ENCODE data around the gene EPHA10. TPM values are rescaled to one million over a fixed set of nuclear protein-coding genes. Genes with fewer than 3 reads are reported as not detected.
A peak's percentile ranks its signal among the peaks of the same experiment; 100 is the strongest.

Gene EPHA10
- total and polyA plus RNA-seq, 10 donors, result 0.02 to 0.43 (median 0.10) TPM; not detected in 3

DNA sequence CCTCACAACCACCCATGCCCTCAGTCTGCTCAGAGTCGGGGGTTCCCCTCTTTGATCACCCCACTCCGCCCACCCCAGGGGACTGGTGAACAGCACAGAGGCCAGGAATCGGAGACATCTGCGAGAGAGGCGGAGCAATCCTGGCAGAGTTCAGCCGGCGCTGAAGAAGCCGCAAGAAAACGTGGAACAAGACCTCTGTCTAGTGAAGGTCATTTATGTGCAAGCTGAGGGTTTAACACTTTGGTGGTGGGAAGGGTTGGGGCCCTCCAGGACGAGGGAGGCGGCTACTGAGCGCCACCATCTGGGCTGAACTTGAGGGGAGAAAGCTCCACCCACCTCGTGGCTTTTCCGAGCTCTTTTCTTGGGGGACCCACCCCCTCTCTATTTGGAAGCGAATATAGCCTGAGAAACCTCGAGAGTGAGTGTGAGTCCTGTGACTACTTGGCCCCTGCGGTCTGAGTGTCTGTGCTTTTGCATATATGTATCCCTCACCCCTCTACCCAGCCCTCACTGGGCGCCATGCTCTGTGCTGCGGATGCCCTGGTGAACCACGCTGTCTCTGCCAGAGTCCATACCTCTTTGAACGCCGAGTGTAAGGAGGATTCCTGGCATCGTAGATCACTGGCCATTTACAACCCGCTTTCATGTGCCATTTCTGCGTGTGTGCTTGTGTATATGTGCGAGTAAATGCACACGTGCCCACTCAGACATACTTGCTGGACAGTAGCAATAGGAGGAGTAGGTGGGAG lies 1.2 kb upstream of the EPHA10 start:
- WGBS, 5 donors, result 8 to 13% (median 9%) methylated on average over 27 of the region's 27 CpGs
- Histone ChIP-seq H3K4me3 (peak overlapping the region in 1 of 8 donors; percentile 28), H3K9me3 (peaks cover 0 to 4% (median 0%) of the 10 kb centered on the region in 8 donors), H3K36me3 (no peaks in the 10 kb centered on the region), H3K4me1 (peaks cover 0 to 18% (median 0%) of the 10 kb centered on the region in 6 donors), H3K27ac (no peak overlapping the region), H3K27me3 (replicated peaks in 1 of 7) (peaks cover 0 to 99% (median 55%) of the 10 kb centered on the region in 7 donors)
- DNase-seq, result no peak
- intact Hi-C loops (cut with DNase I; ENCODE audit: low total_unique reads), result no loop called here
- TF ChIP-seq POLR2A (IDR thresholded peaks at IDR 0.05) (no peak), POLR2AphosphoS5 (IDR thresholded peaks at IDR 0.05) (no peak)
- TF ChIP-seq, protein P1, sequence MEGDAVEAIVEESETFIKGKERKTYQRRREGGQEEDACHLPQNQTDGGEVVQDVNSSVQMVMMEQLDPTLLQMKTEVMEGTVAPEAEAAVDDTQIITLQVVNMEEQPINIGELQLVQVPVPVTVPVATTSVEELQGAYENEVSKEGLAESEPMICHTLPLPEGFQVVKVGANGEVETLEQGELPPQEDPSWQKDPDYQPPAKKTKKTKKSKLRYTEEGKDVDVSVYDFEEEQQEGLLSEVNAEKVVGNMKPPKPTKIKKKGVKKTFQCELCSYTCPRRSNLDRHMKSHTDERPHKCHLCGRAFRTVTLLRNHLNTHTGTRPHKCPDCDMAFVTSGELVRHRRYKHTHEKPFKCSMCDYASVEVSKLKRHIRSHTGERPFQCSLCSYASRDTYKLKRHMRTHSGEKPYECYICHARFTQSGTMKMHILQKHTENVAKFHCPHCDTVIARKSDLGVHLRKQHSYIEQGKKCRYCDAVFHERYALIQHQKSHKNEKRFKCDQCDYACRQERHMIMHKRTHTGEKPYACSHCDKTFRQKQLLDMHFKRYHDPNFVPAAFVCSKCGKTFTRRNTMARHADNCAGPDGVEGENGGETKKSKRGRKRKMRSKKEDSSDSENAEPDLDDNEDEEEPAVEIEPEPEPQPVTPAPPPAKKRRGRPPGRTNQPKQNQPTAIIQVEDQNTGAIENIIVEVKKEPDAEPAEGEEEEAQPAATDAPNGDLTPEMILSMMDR (IDR thresholded peaks at IDR 0.05 in 8 of 11, conservative IDR thresholded peaks at IDR 0.05 in 3 of 11), result no peak

DNA sequence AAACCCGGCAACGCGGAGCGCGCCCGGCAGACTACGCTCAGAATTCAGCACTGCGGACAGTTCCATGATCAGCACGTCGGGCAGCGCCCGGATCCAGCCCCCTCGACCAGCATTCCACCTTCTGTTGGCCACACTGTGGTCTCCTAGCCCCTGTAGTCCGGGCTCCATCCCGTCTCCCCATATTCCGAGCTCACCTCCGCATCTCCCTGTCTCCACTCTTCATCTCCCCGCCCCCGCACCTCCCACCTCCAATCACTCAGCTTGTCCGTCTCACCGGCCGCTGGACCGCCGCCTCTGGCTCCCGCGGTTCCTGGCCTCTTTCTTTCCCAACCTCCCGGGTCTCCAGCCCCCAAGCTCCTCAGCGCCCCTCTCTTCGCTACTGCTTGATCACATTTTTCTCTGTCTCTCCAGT lies 500 bp downstream of the EPHA10 start:
- TF ChIP-seq POLR2AphosphoS5 (IDR thresholded peaks at IDR 0.05) (no peak), POLR2A (IDR thresholded peaks at IDR 0.05) (no peak)
- TF ChIP-seq, protein P1 (IDR thresholded peaks at IDR 0.05 in 8 of 11, conservative IDR thresholded peaks at IDR 0.05 in 3 of 11), result no peak
- no peak overlapping the region for H3K4me3 ChIP-seq
- WGBS, 5 donors, result 8 to 16% (median 9%) methylated on average over 28 to 29 of the region's 29 CpGs
- peaks cover 0 to 4% (median 0%) of the 10 kb centered on the region in 8 donors for H3K9me3 ChIP-seq
- intact Hi-C loops (cut with DNase I; ENCODE audit: low total_unique reads), result no loop called here
- H3K36me3 ChIP-seq, result no peaks in the 10 kb centered on the region
- H3K4me1 ChIP-seq, result peaks cover 0 to 18% (median 0%) of the 10 kb centered on the region in 6 donors
- no peak for DNase-seq
- H3K27ac ChIP-seq, result no peak overlapping the region
- H3K27me3 ChIP-seq (replicated peaks in 1 of 7), result peaks cover 0 to 100% (median 55%) of the 10 kb centered on the region in 7 donors

DNA sequence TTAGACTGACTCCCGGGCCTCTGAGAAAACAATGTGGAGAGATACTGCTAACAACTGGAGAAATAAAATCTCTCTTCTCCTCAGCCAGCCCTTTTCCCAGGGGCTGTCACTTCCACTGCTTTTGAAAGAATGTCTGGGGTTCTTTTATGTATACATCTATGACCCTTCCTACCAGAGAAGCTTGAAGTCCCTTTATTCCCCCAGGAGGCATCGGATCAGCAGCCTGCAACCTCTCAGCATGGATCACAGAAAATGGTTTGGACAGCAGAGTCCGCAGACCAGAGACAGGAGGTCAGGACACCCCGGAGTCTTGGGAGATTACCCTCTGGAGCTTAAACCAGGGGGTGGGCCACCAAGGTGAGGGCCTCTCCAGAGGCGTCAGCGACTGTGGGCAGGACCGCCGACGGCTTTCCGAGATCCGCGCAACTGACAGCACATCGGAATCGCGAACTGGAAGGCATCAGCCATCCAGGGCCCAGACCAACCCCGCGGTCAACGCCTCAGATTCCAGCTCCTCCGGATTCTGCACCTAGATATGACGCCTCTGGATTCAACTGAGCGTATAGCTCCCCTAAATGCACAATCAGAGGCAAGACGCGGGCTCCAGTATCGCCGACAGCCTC lies 1.0 kb downstream of the EPHA10 start:
- no peak for TF ChIP-seq POLR2A (IDR thresholded peaks at IDR 0.05)
- TF ChIP-seq, protein P1 (IDR thresholded peaks at IDR 0.05 in 8 of 11, conservative IDR thresholded peaks at IDR 0.05 in 3 of 11), result no peak
- no peak for TF ChIP-seq POLR2AphosphoS5 (IDR thresholded peaks at IDR 0.05)
- WGBS, 5 donors, result 23 to 39% (median 26%) methylated on average over 7 to 25 of the region's 25 CpGs

DNA sequence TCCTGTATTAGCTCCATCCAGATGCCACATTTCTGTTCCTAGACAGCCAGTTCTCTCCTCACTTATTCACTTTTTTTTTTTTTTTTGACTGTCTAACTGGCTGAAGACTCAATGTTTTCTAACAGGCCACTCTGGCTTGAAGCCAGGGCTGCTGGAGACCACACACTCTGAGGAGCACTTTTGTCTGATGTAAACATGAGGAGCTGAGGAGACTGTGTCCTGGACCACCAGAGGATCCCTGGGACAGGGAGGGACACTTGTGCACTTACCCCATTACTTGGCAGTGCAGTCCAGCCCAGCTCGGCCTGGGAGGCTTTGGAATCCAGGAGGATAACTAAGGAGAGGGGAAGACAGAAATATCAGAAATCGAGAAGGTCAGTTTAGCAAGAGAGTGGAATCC lies 2.4 kb downstream of the EPHA10 start:
- Histone ChIP-seq H3K9me3 (peaks cover 0 to 4% (median 0%) of the 10 kb centered on the region in 8 donors), H3K4me3 (no peak overlapping the region), H3K27me3 (replicated peaks in 1 of 7) (peaks cover 0 to 99% (median 47%) of the 10 kb centered on the region in 7 donors), H3K36me3 (no peaks in the 10 kb centered on the region), H3K4me1 (peaks cover 0 to 18% (median 0%) of the 10 kb centered on the region in 6 donors), H3K27ac (no peak overlapping the region)
- WGBS, 5 donors, result 64 to 71% (median 66%) methylated on average over 2 of the region's 2 CpGs
- intact Hi-C loops (cut with DNase I; ENCODE audit: low total_unique reads), result no loop called here
- no peak for DNase-seq
- TF ChIP-seq POLR2A (IDR thresholded peaks at IDR 0.05), result no peak
- TF ChIP-seq, protein P1 (IDR thresholded peaks at IDR 0.05 in 8 of 11, conservative IDR thresholded peaks at IDR 0.05 in 3 of 11), result no peak
- no peak for TF ChIP-seq POLR2AphosphoS5 (IDR thresholded peaks at IDR 0.05)

More for the DNA sequence above, 1.0 kb downstream of the EPHA10 start:
- no peak overlapping the region for H3K4me3 ChIP-seq
- H3K27me3 ChIP-seq (replicated peaks in 1 of 7), result peaks cover 0 to 100% (median 55%) of the 10 kb centered on the region in 7 donors
- H3K4me1 ChIP-seq, result peaks cover 0 to 18% (median 0%) of the 10 kb centered on the region in 6 donors
- H3K27ac ChIP-seq, result no peak overlapping the region
- H3K9me3 ChIP-seq, result peaks cover 0 to 4% (median 0%) of the 10 kb centered on the region in 8 donors
- intact Hi-C loops (cut with DNase I; ENCODE audit: low total_unique reads), result no loop called here
- DNase-seq, result no peak
- no peaks in the 10 kb centered on the region for H3K36me3 ChIP-seq

All from spleen (tissue), 11 donors.